ENCODE results near the gene LELP1.
A peak's percentile ranks its signal among the peaks of the same experiment; 100 is the strongest.

LELP1 gene

GRCh38 chr1:153232553-153232952 lies 29.3 kb downstream of the LELP1 start:
- TF ChIP-seq CTCF (conservative IDR thresholded peaks at IDR 0.05; ENCODE audit: low read length), result no peak
- no peak for TF ChIP-seq EZH2phosphoT487 (IDR thresholded peaks at IDR 0.05; ENCODE audit: borderline replicate concordance)
- H3K4me2 ChIP-seq (ENCODE audit: low read depth, low read length, poor library complexity, severe bottlenecking), result no peak overlapping the region
- no peak overlapping the region for H2AFZ ChIP-seq (ENCODE audit: low read length)
- H3K79me2 ChIP-seq (ENCODE audit: insufficient read depth, low read length), result no peaks in the 10 kb centered on the region
- no peaks in the 10 kb centered on the region for H3K9me2 ChIP-seq (replicated peaks; ENCODE audit: low read depth, low read length)
- no peaks in the 10 kb centered on the region for H3K36me3 ChIP-seq (ENCODE audit: insufficient read depth, low read length)
- H3K4me3 ChIP-seq (ENCODE audit: low read length, poor library complexity, severe bottlenecking), result no peak overlapping the region
- no peak overlapping the region for H3K9ac ChIP-seq (ENCODE audit: low read depth, low read length, poor library complexity, severe bottlenecking)
- H3F3A ChIP-seq (ENCODE audit: low read depth), result no peaks in the 10 kb centered on the region
- no peaks in the 10 kb centered on the region for H3K27me3 ChIP-seq (ENCODE audit: insufficient read depth, low read length, poor library complexity, severe bottlenecking)
- no peaks in the 10 kb centered on the region for H4K20me1 ChIP-seq (ENCODE audit: insufficient read depth, low read length, poor library complexity, severe bottlenecking)
- H3K4me1 ChIP-seq (ENCODE audit: insufficient read depth, low read length, poor library complexity, severe bottlenecking), result no peaks in the 10 kb centered on the region
- H3K9me3 ChIP-seq (ENCODE audit: insufficient read depth, low read depth, low read length), result no peaks in the 10 kb centered on the region

GRCh38 chr1:153233448-153233847 lies 30.2 kb downstream of the LELP1 start:
- H3K9me3 ChIP-seq (ENCODE audit: insufficient read depth, low read depth, low read length), result no peaks in the 10 kb centered on the region
- H3K4me1 ChIP-seq (ENCODE audit: insufficient read depth, low read length, poor library complexity, severe bottlenecking), result no peaks in the 10 kb centered on the region
- no peaks in the 10 kb centered on the region for H3K9me2 ChIP-seq (replicated peaks; ENCODE audit: low read depth, low read length)
- H2AFZ ChIP-seq (ENCODE audit: low read length), result no peak overlapping the region
- no peak overlapping the region for H3K4me3 ChIP-seq (ENCODE audit: low read length, poor library complexity, severe bottlenecking)
- no peaks in the 10 kb centered on the region for H3F3A ChIP-seq (ENCODE audit: low read depth)
- TF ChIP-seq EZH2phosphoT487 (IDR thresholded peaks at IDR 0.05; ENCODE audit: borderline replicate concordance), result no peak
- no peak for TF ChIP-seq CTCF (conservative IDR thresholded peaks at IDR 0.05; ENCODE audit: low read length)
- no peaks in the 10 kb centered on the region for H3K36me3 ChIP-seq (ENCODE audit: insufficient read depth, low read length)
- H3K9ac ChIP-seq (ENCODE audit: low read depth, low read length, poor library complexity, severe bottlenecking), result no peak overlapping the region
- H4K20me1 ChIP-seq (ENCODE audit: insufficient read depth, low read length, poor library complexity, severe bottlenecking), result no peaks in the 10 kb centered on the region
- no peaks in the 10 kb centered on the region for H3K79me2 ChIP-seq (ENCODE audit: insufficient read depth, low read length)
- no peaks in the 10 kb centered on the region for H3K27me3 ChIP-seq (ENCODE audit: insufficient read depth, low read length, poor library complexity, severe bottlenecking)
- no peak overlapping the region for H3K4me2 ChIP-seq (ENCODE audit: low read depth, low read length, poor library complexity, severe bottlenecking)

GRCh38 chr1:153238527-153238926 lies 35.3 kb downstream of the LELP1 start:
- Histone ChIP-seq H4K20me1 (ENCODE audit: insufficient read depth, low read length, poor library complexity, severe bottlenecking) (no peaks in the 10 kb centered on the region), H2AFZ (ENCODE audit: low read length) (no peak overlapping the region), H3K36me3 (ENCODE audit: insufficient read depth, low read length) (no peaks in the 10 kb centered on the region), H3K9me3 (ENCODE audit: insufficient read depth, low read depth, low read length) (no peaks in the 10 kb centered on the region), H3K79me2 (ENCODE audit: insufficient read depth, low read length) (no peaks in the 10 kb centered on the region), H3K9ac (ENCODE audit: low read depth, low read length, poor library complexity, severe bottlenecking) (no peak overlapping the region), H3K9me2 (replicated peaks; ENCODE audit: low read depth, low read length) (no peaks in the 10 kb centered on the region), H3K4me3 (ENCODE audit: low read length, poor library complexity, severe bottlenecking) (no peak overlapping the region), H3K4me1 (ENCODE audit: insufficient read depth, low read length, poor library complexity, severe bottlenecking) (no peaks in the 10 kb centered on the region), H3K4me2 (ENCODE audit: low read depth, low read length, poor library complexity, severe bottlenecking) (no peak overlapping the region), H3F3A (ENCODE audit: low read depth) (no peaks in the 10 kb centered on the region), H3K27me3 (ENCODE audit: insufficient read depth, low read length, poor library complexity, severe bottlenecking) (no peaks in the 10 kb centered on the region)
- peak; percentile 68 for TF ChIP-seq CTCF (conservative IDR thresholded peaks at IDR 0.05; ENCODE audit: low read length)
- TF ChIP-seq EZH2phosphoT487 (IDR thresholded peaks at IDR 0.05; ENCODE audit: borderline replicate concordance), result no peak

Data from Loucy (cell line).